ENCODE data around the gene ACP1. TPM values are rescaled to one million over a fixed set of nuclear protein-coding genes. Genes with fewer than 3 reads are reported as not detected.

ACP1 gene
- polyA plus RNA-seq = 100 to 1,000 TPM in 3 of 4 donors, 10 to 100 TPM in 1; 99.7 to 167 (median 104) TPM
- long read RNA-seq, donor 1 = 0 reads
- long read RNA-seq, donor 2, transcript ACP1-201 (6 exons, 1,549 nt) = major isoform, 19 of 33 reads
- long read RNA-seq, donor 2, transcript ACP1-202 (6 exons, 1,552 nt) = minor isoform, 10 of 33 reads
- long read RNA-seq, donor 2, partial matches to known transcripts = 0 of 33 reads
- long read RNA-seq, donor 2, other reads (novel, unspliced or antisense) = 0 of 33 reads
- long read RNA-seq, donor 3, transcript ACP1-201 (6 exons, 1,549 nt) = major isoform, 36 of 66 reads
- long read RNA-seq, donor 3, transcript ACP1-209 (7 exons, 577 nt) = minor isoform, 7 of 66 reads
- long read RNA-seq, donor 3, transcript ACP1-202 (6 exons, 1,552 nt) = minor isoform, 15 of 66 reads
- long read RNA-seq, donor 3, partial matches to known transcripts = 0 of 66 reads
- long read RNA-seq, donor 3, other reads (novel, unspliced or antisense) = 0 of 66 reads
- long read RNA-seq, donor 4, partial matches to known transcripts = 0 of 2 reads
- long read RNA-seq, donor 4, other reads (novel, unspliced or antisense) = 0 of 2 reads
- long read RNA-seq, donor 5, transcript ACP1-202 (6 exons, 1,552 nt) = minor isoform, 9 of 55 reads
- long read RNA-seq, donor 5, transcript ACP1-201 (6 exons, 1,549 nt) = major isoform, 16 of 55 reads
- long read RNA-seq, donor 5, partial matches to known transcripts = 24 of 55 reads
- long read RNA-seq, donor 5, other reads (novel, unspliced or antisense) = 0 of 55 reads
- long read RNA-seq, donor 6, transcript ACP1-209 (7 exons, 577 nt) = minor isoform, 10 of 68 reads
- long read RNA-seq, donor 6, transcript ACP1-202 (6 exons, 1,552 nt) = minor isoform, 19 of 68 reads
- long read RNA-seq, donor 6, transcript ACP1-201 (6 exons, 1,549 nt) = major isoform, 36 of 68 reads
- long read RNA-seq, donor 6, partial matches to known transcripts = 0 of 68 reads
- long read RNA-seq, donor 6, other reads (novel, unspliced or antisense) = 0 of 68 reads
- long read RNA-seq, donor 7 = 0 reads
- long read RNA-seq, donor 8, partial matches to known transcripts = 0 of 6 reads
- long read RNA-seq, donor 8, other reads (novel, unspliced or antisense) = 0 of 6 reads
- long read RNA-seq, donor 9, transcript ACP1-201 (6 exons, 1,549 nt) = major isoform, 11 of 17 reads
- long read RNA-seq, donor 9, partial matches to known transcripts = 0 of 17 reads
- long read RNA-seq, donor 9, other reads (novel, unspliced or antisense) = 0 of 17 reads
- long read RNA-seq, donor 10, transcript ACP1-202 (6 exons, 1,552 nt) = minor isoform, 29 of 96 reads
- long read RNA-seq, donor 10, transcript ACP1-209 (7 exons, 577 nt) = minor isoform, 10 of 96 reads
- long read RNA-seq, donor 10, transcript ACP1-201 (6 exons, 1,549 nt) = major isoform, 44 of 96 reads
- long read RNA-seq, donor 10, partial matches to known transcripts = 5 of 96 reads
- long read RNA-seq, donor 10, other reads (novel, unspliced or antisense) = 0 of 96 reads

- Histone ChIP-seq H3K9me3 (ENCODE audit: control insufficient read depth in 2 of 2, insufficient read depth in 1 of 2, low read depth in 1 of 2, low read length in 1 of 2) (no peaks in the 10 kb centered on the region), H3K27me3 (ENCODE audit: control insufficient read depth in 3 of 3, insufficient read depth in 3 of 3, low read length in 3 of 3) (no peaks in the 10 kb centered on the region), H3K27ac (ENCODE audit: low read depth in 1 of 3, low read length in 2 of 3) (peak within 1 kb of the TSS; percentile 93 to 97 (median 97)), H3K4me1 (ENCODE audit: control insufficient read depth in 3 of 3, insufficient read depth in 2 of 3, low read depth in 1 of 3, low read length in 2 of 3) (peaks cover 0 to 30% (median 10%) of the 10 kb centered on the region in 3 donors), H3K4me3 (ENCODE audit: low read depth in 1 of 3, low read length in 3 of 3) (peak within 1 kb of the TSS; percentile 75 to 94 (median 83)), H3K36me3 (ENCODE audit: control insufficient read depth in 3 of 3, insufficient read depth in 2 of 3, low read depth in 1 of 3, low read length in 3 of 3) (peaks cover 0 to 3% (median 0%) of the 10 kb centered on the region in 3 donors)
- peak; percentile 98 to 99 for DNase-seq
- FAIRE-seq = no peak
- WGBS, 3 donors = 0 to 1% (median 0%) methylated on average over 58 to 73 of the region's 73 CpGs
Measured at GRCh38 chr2:264493-265468, at the start of gene ACP1. TSS of gene ACP1 (plus strand) at chr2:264947. CDS start at chr2:264965, 18 bp downstream.

DNA sequence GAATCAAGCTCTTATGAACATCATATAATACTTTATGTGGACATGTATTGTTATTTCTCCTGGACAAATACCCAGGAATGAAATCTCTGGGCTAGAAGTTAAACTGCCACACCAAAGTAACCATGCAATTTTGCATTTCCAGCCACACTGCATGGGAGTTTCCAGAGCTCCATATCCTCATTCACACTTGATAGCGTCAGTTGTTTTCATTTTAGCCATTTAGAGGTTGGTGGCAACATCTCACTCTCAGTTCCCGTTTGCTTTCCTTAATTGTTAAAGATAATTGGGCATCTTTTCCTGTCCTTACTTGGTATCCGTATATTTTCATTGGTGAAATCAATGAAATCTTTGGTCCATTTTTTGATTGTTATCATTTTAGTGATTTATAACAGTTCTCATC is 48.7 kb upstream of the ACP1 start:
- H3K36me3 ChIP-seq (ENCODE audit: control insufficient read depth in 3 of 3, insufficient read depth in 2 of 3, low read depth in 1 of 3, low read length in 3 of 3) = peaks cover 0 to 9% (median 9%) of the 10 kb centered on the region in 3 donors
- no peaks in the 10 kb centered on the region for H3K4me1 ChIP-seq (ENCODE audit: control insufficient read depth in 3 of 3, insufficient read depth in 2 of 3, low read depth in 1 of 3, low read length in 2 of 3)
- 79 to 86% (median 86%) methylated on average over 3 of the region's 3 CpGs for WGBS, 3 donors
- no peak for DNase-seq
- FAIRE-seq = no peak
- H3K27ac ChIP-seq (ENCODE audit: low read depth in 1 of 3, low read length in 2 of 3) = no peak overlapping the region
- peaks cover 0 to 2% (median 0%) of the 10 kb centered on the region in 3 donors for H3K27me3 ChIP-seq (ENCODE audit: control insufficient read depth in 3 of 3, insufficient read depth in 3 of 3, low read length in 3 of 3)
- peaks cover 0 to 5% of the 10 kb centered on the region in 2 donors for H3K9me3 ChIP-seq (ENCODE audit: control insufficient read depth in 2 of 2, insufficient read depth in 1 of 2, low read depth in 1 of 2, low read length in 1 of 2)
- no peak overlapping the region for H3K4me3 ChIP-seq (ENCODE audit: low read depth in 1 of 3, low read length in 3 of 3)

DNA sequence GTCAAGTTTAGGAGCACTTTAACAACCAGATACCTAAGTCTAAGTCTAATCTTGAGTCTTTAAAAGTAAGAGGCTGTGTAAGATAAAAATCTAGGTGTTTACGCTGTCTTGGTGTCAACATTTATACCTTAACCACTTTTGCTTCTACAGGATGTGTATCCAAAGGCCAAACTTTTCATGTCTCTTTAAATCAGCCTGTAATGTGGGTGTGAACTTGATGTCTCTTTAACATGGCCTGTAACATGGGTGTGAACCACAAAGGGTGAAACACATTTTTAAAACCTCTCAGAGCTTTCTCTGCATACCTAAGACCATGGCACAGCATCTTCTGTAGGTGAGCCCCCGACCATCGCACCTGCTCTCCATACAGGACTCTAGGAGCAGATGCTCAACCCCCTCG is 41.3 kb upstream of the ACP1 start:
- peaks cover 0 to 32% (median 21%) of the 10 kb centered on the region in 3 donors for H3K36me3 ChIP-seq (ENCODE audit: control insufficient read depth in 3 of 3, insufficient read depth in 2 of 3, low read depth in 1 of 3, low read length in 3 of 3)
- no peak overlapping the region for H3K4me3 ChIP-seq (ENCODE audit: low read depth in 1 of 3, low read length in 3 of 3)
- H3K4me1 ChIP-seq (ENCODE audit: control insufficient read depth in 3 of 3, insufficient read depth in 2 of 3, low read depth in 1 of 3, low read length in 2 of 3) = no peaks in the 10 kb centered on the region
- FAIRE-seq = no peak
- no peak overlapping the region for H3K27ac ChIP-seq (ENCODE audit: low read depth in 1 of 3, low read length in 2 of 3)
- DNase-seq = no peak
- H3K27me3 ChIP-seq (ENCODE audit: control insufficient read depth in 3 of 3, insufficient read depth in 3 of 3, low read length in 3 of 3) = no peaks in the 10 kb centered on the region
- 85 to 97% (median 97%) methylated on average over 4 of the region's 4 CpGs for WGBS, 3 donors
- no peaks in the 10 kb centered on the region for H3K9me3 ChIP-seq (ENCODE audit: control insufficient read depth in 2 of 2, insufficient read depth in 1 of 2, low read depth in 1 of 2, low read length in 1 of 2)

DNA sequence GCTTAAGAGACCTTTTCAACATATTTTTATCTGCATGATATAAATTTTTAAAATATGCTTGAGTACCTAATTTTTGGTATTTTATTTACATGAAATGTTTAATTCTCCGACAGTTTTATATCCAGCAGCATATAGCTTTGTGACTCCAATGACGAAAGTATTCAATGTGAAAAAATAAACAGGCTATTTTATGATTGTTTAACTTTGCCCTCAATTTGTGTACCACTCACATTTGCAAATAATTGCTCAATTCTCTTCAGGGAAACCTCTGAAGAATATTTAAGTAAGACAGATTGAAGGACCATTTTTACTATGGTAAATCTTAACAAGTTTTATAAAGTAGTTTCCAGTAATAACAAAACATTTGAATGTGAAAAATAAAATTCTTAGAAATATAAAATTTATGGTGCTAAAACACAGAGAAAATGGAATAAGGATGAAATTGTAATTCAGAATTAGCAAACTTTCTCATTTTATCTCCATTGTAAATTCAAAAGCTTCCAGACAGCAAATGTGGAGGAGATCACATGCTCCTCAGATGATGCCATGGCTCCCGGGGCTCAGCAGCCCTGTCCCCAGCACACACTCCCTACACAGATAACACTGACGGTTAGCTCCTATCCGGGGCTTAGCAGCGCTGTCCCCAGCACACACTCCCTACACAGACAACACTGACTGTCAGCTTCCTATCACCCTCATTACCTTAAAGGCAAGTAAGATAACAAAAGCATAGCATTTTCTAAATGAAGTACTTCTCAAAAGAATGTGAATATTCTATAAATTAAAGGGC is 40.6 kb upstream of the ACP1 start:
- WGBS, 3 donors = 91 to 95% (median 95%) methylated on average over 6 of the region's 6 CpGs
- Histone ChIP-seq H3K4me1 (ENCODE audit: control insufficient read depth in 3 of 3, insufficient read depth in 2 of 3, low read depth in 1 of 3, low read length in 2 of 3) (no peaks in the 10 kb centered on the region), H3K27me3 (ENCODE audit: control insufficient read depth in 3 of 3, insufficient read depth in 3 of 3, low read length in 3 of 3) (no peaks in the 10 kb centered on the region), H3K4me3 (ENCODE audit: low read depth in 1 of 3, low read length in 3 of 3) (no peak overlapping the region), H3K36me3 (ENCODE audit: control insufficient read depth in 3 of 3, insufficient read depth in 2 of 3, low read depth in 1 of 3, low read length in 3 of 3) (peaks cover 0 to 35% (median 20%) of the 10 kb centered on the region in 3 donors), H3K9me3 (ENCODE audit: control insufficient read depth in 2 of 2, insufficient read depth in 1 of 2, low read depth in 1 of 2, low read length in 1 of 2) (no peaks in the 10 kb centered on the region), H3K27ac (ENCODE audit: low read depth in 1 of 3, low read length in 2 of 3) (no peak overlapping the region)
- FAIRE-seq (no peak), DNase-seq (no peak)

- H3K9me3 ChIP-seq (ENCODE audit: control insufficient read depth in 2 of 2, insufficient read depth in 1 of 2, low read depth in 1 of 2, low read length in 1 of 2) = no peaks in the 10 kb centered on the region
- H3K4me1 ChIP-seq (ENCODE audit: control insufficient read depth in 3 of 3, insufficient read depth in 2 of 3, low read depth in 1 of 3, low read length in 2 of 3) = no peaks in the 10 kb centered on the region
- H3K4me3 ChIP-seq (ENCODE audit: low read depth in 1 of 3, low read length in 3 of 3) = no peak overlapping the region
- no peak overlapping the region for H3K27ac ChIP-seq (ENCODE audit: low read depth in 1 of 3, low read length in 2 of 3)
- no peak for FAIRE-seq
- WGBS, 3 donors = 88 to 93% (median 92%) methylated on average over 9 of the region's 9 CpGs
- DNase-seq = no peak
- H3K36me3 ChIP-seq (ENCODE audit: control insufficient read depth in 3 of 3, insufficient read depth in 2 of 3, low read depth in 1 of 3, low read length in 3 of 3) = peaks cover 7 to 28% (median 23%) of the 10 kb centered on the region in 3 donors
- H3K27me3 ChIP-seq (ENCODE audit: control insufficient read depth in 3 of 3, insufficient read depth in 3 of 3, low read length in 3 of 3) = no peaks in the 10 kb centered on the region
Measured at GRCh38 chr2:228115-228514, 36.6 kb upstream of the ACP1 start.

GRCh38 chr2:228518-229278 is 36.0 kb upstream of the ACP1 start:
- 90 to 94% (median 93%) methylated on average over 8 of the region's 8 CpGs for WGBS, 3 donors
- H3K4me1 ChIP-seq (ENCODE audit: control insufficient read depth in 3 of 3, insufficient read depth in 2 of 3, low read depth in 1 of 3, low read length in 2 of 3) = no peaks in the 10 kb centered on the region
- no peak for DNase-seq
- no peaks in the 10 kb centered on the region for H3K9me3 ChIP-seq (ENCODE audit: control insufficient read depth in 2 of 2, insufficient read depth in 1 of 2, low read depth in 1 of 2, low read length in 1 of 2)
- no peak overlapping the region for H3K4me3 ChIP-seq (ENCODE audit: low read depth in 1 of 3, low read length in 3 of 3)
- H3K27ac ChIP-seq (ENCODE audit: low read depth in 1 of 3, low read length in 2 of 3) = no peak overlapping the region
- H3K27me3 ChIP-seq (ENCODE audit: control insufficient read depth in 3 of 3, insufficient read depth in 3 of 3, low read length in 3 of 3) = no peaks in the 10 kb centered on the region
- no peak for FAIRE-seq
- H3K36me3 ChIP-seq (ENCODE audit: control insufficient read depth in 3 of 3, insufficient read depth in 2 of 3, low read depth in 1 of 3, low read length in 3 of 3) = peaks cover 7 to 24% (median 21%) of the 10 kb centered on the region in 3 donors
